Activated naive CD4-positive, alpha-beta T cell treated with anti-CD3 and anti-CD28 coated beads, Interleukin-2, amount 10 ng/mL, durations not matched to agents 7 days and 5 days (primary cell): Measurements from ENCODE around the gene CTIF.

Experiments
- CTCF ChIA-PET: fragments of 350-600 bp; sonication (Branson Sonifier 250); formaldehyde crosslinking; loops from one replicate; lab custom pipeline; 2021; ENCODE audit warnings: antibody characterized with exemption; lab: Charles Lee
- DNase-seq: peaks from one replicate; pipeline ENCODE4 v3.0.0-alpha.2; 2020
- H3K27ac Mint-ChIP-seq: one replicate; pipeline ENCODE4 v1.8.0; 2021; ENCODE audit warnings: mild to moderate bottlenecking, moderate library complexity, mixed read lengths
- H3K27me3 Mint-ChIP-seq: one replicate; pipeline ENCODE4 v1.8.0; 2021; ENCODE audit warnings: mild to moderate bottlenecking, mixed read lengths
- H3K36me3 Mint-ChIP-seq: one replicate; pipeline ENCODE4 v1.8.0; 2021; ENCODE audit warnings: mixed read lengths
- H3K4me1 Mint-ChIP-seq: one replicate; pipeline ENCODE4 v1.8.0; 2021; ENCODE audit warnings: mixed read lengths
- H3K4me3 Mint-ChIP-seq: one replicate; pipeline ENCODE4 v1.8.0; 2021; ENCODE audit warnings: mild to moderate bottlenecking, moderate library complexity, mixed read lengths
- H3K9me3 Mint-ChIP-seq: one replicate; pipeline ENCODE4 v1.8.0; 2021; ENCODE audit warnings: mixed read lengths

Gene CTIF

GRCh38 chr18:48761582-48761981 lies 222.8 kb downstream of the CTIF start:
- Mint-ChIP-seq H3K9me3 (no peaks in the 10 kb centered on the region), H3K27me3 (peaks cover 14% of the 10 kb centered on the region), H3K36me3 (no peaks in the 10 kb centered on the region), H3K27ac (no peak overlapping the region), H3K4me1 (peaks cover 3% of the 10 kb centered on the region), H3K4me3 (no peak overlapping the region)
- no peak for DNase-seq
- CTCF ChIA-PET: no interaction called here

GRCh38 chr18:48762022-48762421 lies 223.2 kb downstream of the CTIF start:
- H3K9me3 Mint-ChIP-seq: no peaks in the 10 kb centered on the region
- no peak for DNase-seq
- CTCF ChIA-PET: no interaction called here
- peaks cover 3% of the 10 kb centered on the region for H3K4me1 Mint-ChIP-seq
- no peak overlapping the region for H3K27ac Mint-ChIP-seq
- H3K27me3 Mint-ChIP-seq: peaks cover 18% of the 10 kb centered on the region
- H3K4me3 Mint-ChIP-seq: no peak overlapping the region
- H3K36me3 Mint-ChIP-seq: no peaks in the 10 kb centered on the region

- Mint-ChIP-seq H3K4me3 (no peak overlapping the region), H3K9me3 (no peaks in the 10 kb centered on the region), H3K36me3 (no peaks in the 10 kb centered on the region), H3K27ac (no peak overlapping the region), H3K27me3 (peaks cover 25% of the 10 kb centered on the region), H3K4me1 (peaks cover 3% of the 10 kb centered on the region)
- no peak for DNase-seq
- CTCF ChIA-PET: no interaction called here
Measured at GRCh38 chr18:48762836-48763718, 224.2 kb downstream of the CTIF start.

GRCh38 chr18:48763719-48764100 lies 224.9 kb downstream of the CTIF start:
- Mint-ChIP-seq H3K4me3 (no peak overlapping the region), H3K27ac (no peak overlapping the region), H3K4me1 (peaks cover 3% of the 10 kb centered on the region), H3K36me3 (no peaks in the 10 kb centered on the region), H3K27me3 (peaks cover 28% of the 10 kb centered on the region), H3K9me3 (no peaks in the 10 kb centered on the region)
- CTCF ChIA-PET: no interaction called here
- DNase-seq: no peak

GRCh38 chr18:48765053-48765452 lies 226.2 kb downstream of the CTIF start:
- CTCF ChIA-PET: no interaction called here
- Mint-ChIP-seq H3K9me3 (no peaks in the 10 kb centered on the region), H3K27ac (no peak overlapping the region), H3K4me1 (peaks cover 3% of the 10 kb centered on the region), H3K27me3 (peaks cover 37% of the 10 kb centered on the region), H3K36me3 (no peaks in the 10 kb centered on the region), H3K4me3 (no peak overlapping the region)
- no peak for DNase-seq

GRCh38 chr18:48766026-48766425 lies 227.2 kb downstream of the CTIF start:
- H3K4me3 Mint-ChIP-seq: no peak overlapping the region
- peaks cover 3% of the 10 kb centered on the region for H3K4me1 Mint-ChIP-seq
- peaks cover 42% of the 10 kb centered on the region for H3K27me3 Mint-ChIP-seq
- no peaks in the 10 kb centered on the region for H3K36me3 Mint-ChIP-seq
- H3K27ac Mint-ChIP-seq: no peak overlapping the region
- CTCF ChIA-PET: no interaction called here
- DNase-seq: no peak
- H3K9me3 Mint-ChIP-seq: no peaks in the 10 kb centered on the region

GRCh38 chr18:48766487-48766886 lies 227.7 kb downstream of the CTIF start:
- H3K4me1 Mint-ChIP-seq: peaks cover 3% of the 10 kb centered on the region
- no peak overlapping the region for H3K4me3 Mint-ChIP-seq
- H3K27me3 Mint-ChIP-seq: peaks cover 43% of the 10 kb centered on the region
- H3K27ac Mint-ChIP-seq: no peak overlapping the region
- DNase-seq: no peak
- H3K36me3 Mint-ChIP-seq: no peaks in the 10 kb centered on the region
- H3K9me3 Mint-ChIP-seq: no peaks in the 10 kb centered on the region
- CTCF ChIA-PET: no interaction called here

GRCh38 chr18:48767090-48767690 lies 228.4 kb downstream of the CTIF start:
- no peak for DNase-seq
- no peak overlapping the region for H3K4me3 Mint-ChIP-seq
- CTCF ChIA-PET: no interaction called here

GRCh38 chr18:48769006-48769636 lies 230.3 kb downstream of the CTIF start:
- H3K27ac Mint-ChIP-seq: no peak overlapping the region
- no peaks in the 10 kb centered on the region for H3K9me3 Mint-ChIP-seq
- H3K4me3 Mint-ChIP-seq: no peak overlapping the region
- H3K27me3 Mint-ChIP-seq: peaks cover 47% of the 10 kb centered on the region
- no peak for DNase-seq
- CTCF ChIA-PET: interaction anchor here (1.1 to 1.4 kb wide), 2 partner anchors 8 to 273 kb away, joined by 3 read pairs; no protein-coding TSS in a partner anchor
- H3K4me1 Mint-ChIP-seq: peaks cover 3% of the 10 kb centered on the region
- H3K36me3 Mint-ChIP-seq: no peaks in the 10 kb centered on the region

More at GRCh38 chr18:48767090-48767690, 228.4 kb downstream of the CTIF start:
- Mint-ChIP-seq H3K27ac (no peak overlapping the region), H3K36me3 (no peaks in the 10 kb centered on the region), H3K27me3 (peaks cover 50% of the 10 kb centered on the region), H3K4me1 (peaks cover 3% of the 10 kb centered on the region), H3K9me3 (no peaks in the 10 kb centered on the region)

- no peaks in the 10 kb centered on the region for H3K4me1 Mint-ChIP-seq
- CTCF ChIA-PET: no interaction called here
- no peak for DNase-seq
- no peak overlapping the region for H3K27ac Mint-ChIP-seq
- H3K27me3 Mint-ChIP-seq: peaks cover 49% of the 10 kb centered on the region
- no peak overlapping the region for H3K4me3 Mint-ChIP-seq
- H3K36me3 Mint-ChIP-seq: no peaks in the 10 kb centered on the region
- H3K9me3 Mint-ChIP-seq: no peaks in the 10 kb centered on the region
Measured at GRCh38 chr18:48770243-48770642, 231.4 kb downstream of the CTIF start.

GRCh38 chr18:48771641-48772375 lies 233.0 kb downstream of the CTIF start:
- no peaks in the 10 kb centered on the region for H3K9me3 Mint-ChIP-seq
- no peak for DNase-seq
- CTCF ChIA-PET: no interaction called here

GRCh38 chr18:48772457-48772856 lies 233.6 kb downstream of the CTIF start:
- Mint-ChIP-seq H3K4me1 (peaks cover 5% of the 10 kb centered on the region), H3K27me3 (peaks cover 50% of the 10 kb centered on the region), H3K4me3 (no peak overlapping the region), H3K36me3 (no peaks in the 10 kb centered on the region), H3K27ac (no peak overlapping the region), H3K9me3 (no peaks in the 10 kb centered on the region)
- no peak for DNase-seq
- CTCF ChIA-PET: no interaction called here

More at GRCh38 chr18:48771641-48772375, 233.0 kb downstream of the CTIF start:
- no peak overlapping the region for H3K4me3 Mint-ChIP-seq
- peaks cover 53% of the 10 kb centered on the region for H3K27me3 Mint-ChIP-seq
- no peak overlapping the region for H3K27ac Mint-ChIP-seq
- H3K36me3 Mint-ChIP-seq: no peaks in the 10 kb centered on the region
- no peaks in the 10 kb centered on the region for H3K4me1 Mint-ChIP-seq

- CTCF ChIA-PET: interaction anchor here (0.9 to 1.3 kb wide), 2 partner anchors 26 to 176 kb away, joined by 3 to 4 read pairs; no protein-coding TSS in a partner anchor
Measured at GRCh38 chr18:48773821-48774220, 235.0 kb downstream of the CTIF start.

GRCh38 chr18:48774941-48775340 lies 236.1 kb downstream of the CTIF start:
- Mint-ChIP-seq H3K4me1 (peaks cover 8% of the 10 kb centered on the region), H3K27me3 (peaks cover 43% of the 10 kb centered on the region), H3K36me3 (no peaks in the 10 kb centered on the region), H3K9me3 (no peaks in the 10 kb centered on the region), H3K27ac (no peak overlapping the region), H3K4me3 (no peak overlapping the region)
- no peak for DNase-seq
- CTCF ChIA-PET: interaction anchor here (1.3 kb wide), 1 partner anchor 27 kb away, joined by 3 read pairs; no protein-coding TSS in a partner anchor

More at GRCh38 chr18:48773821-48774220, 235.0 kb downstream of the CTIF start:
- no peak for DNase-seq
- no peak overlapping the region for H3K27ac Mint-ChIP-seq
- peaks cover 44% of the 10 kb centered on the region for H3K27me3 Mint-ChIP-seq
- H3K4me1 Mint-ChIP-seq: peaks cover 8% of the 10 kb centered on the region
- no peak overlapping the region for H3K4me3 Mint-ChIP-seq
- no peaks in the 10 kb centered on the region for H3K36me3 Mint-ChIP-seq
- H3K9me3 Mint-ChIP-seq: no peaks in the 10 kb centered on the region
